BJ (cell line): ENCODE results near the gene MED13L. TPM values are rescaled to one million over a fixed set of nuclear protein-coding genes. Genes with fewer than 3 reads are reported as not detected.

Source experiments
- CTCF ChIA-PET: fragments of 350-600 bp; formaldehyde crosslinking; extraction: SDS; loops from one replicate; lab custom pipeline; 2021; ENCODE audit warnings: antibody characterized with exemption, inconsistent platforms; lab: Yijun Ruan, JAX
- POLR2A ChIA-PET: fragments of 300-600 bp; sonication (Branson Sonifier 250); formaldehyde crosslinking; extraction: SDS; loops from one replicate; lab custom pipeline; 2021; ENCODE audit warnings: antibody characterized with exemption; lab: Charles Lee
- DNase-seq: peaks from one replicate; pipeline ENCODE4 v3.0.0-alpha.2; 2011; ENCODE audit warnings: low read depth
- H3K27me3 ChIP-seq: 2 replicates; pipeline ENCODE4 v1.6.0; 2011; ENCODE audit warnings: low read length; ENCODE audit not compliant: control insufficient read depth, insufficient read depth
- H3K36me3 ChIP-seq: 2 replicates; pipeline ENCODE4 v1.5.1; 2011; ENCODE audit warnings: low read length; ENCODE audit not compliant: control insufficient read depth, insufficient read depth
- H3K4me3 ChIP-seq: 2 replicates; pipeline ENCODE4 v1.5.1; 2011; ENCODE audit warnings: low read depth, mild to moderate bottlenecking, control low read depth, low read length
- CTCF ChIP-seq: IDR thresholded peaks from 2 replicates; pipeline ENCODE4 v1.5.1; 2011; ENCODE audit warnings: low read depth, mild to moderate bottlenecking, control low read depth, inconsistent platforms, low read length, moderate library complexity; ENCODE audit not compliant: insufficient read depth
- polyA plus RNA-seq: library from polyadenylated mRNA; depleted of rRNA; stranded (reverse); fragments of >200 nt; gene quantifications from 2 replicates; pipeline ENCODE4 v1.2.3, GENCODE V29; 2011

Gene MED13L
- polyA plus RNA-seq, 1 experiment = 43.7 TPM

- POLR2A ChIA-PET = no interaction called here
- no peak for DNase-seq
- no peak overlapping the region for H3K4me3 ChIP-seq
- H3K36me3 ChIP-seq = no peaks in the 10 kb centered on the region
- H3K27me3 ChIP-seq = no peaks in the 10 kb centered on the region
- CTCF ChIA-PET = interaction anchor here (0.8 to 1.9 kb wide), 2 partner anchors 10 to 17 kb away, joined by 5 to 6 read pairs; no protein-coding TSS in a partner anchor
- no peak for TF ChIP-seq CTCF
Measured at GRCh38 chr12:115930336-115930735, 347.2 kb downstream of the MED13L start.

- CTCF ChIA-PET = no interaction called here
Measured at GRCh38 chr12:115926037-115926670, 351.3 kb downstream of the MED13L start.

GRCh38 chr12:115923851-115924250 lies 353.6 kb downstream of the MED13L start:
- POLR2A ChIA-PET = no interaction called here
- CTCF ChIA-PET = interaction anchor here (0.7 kb wide), 1 partner anchor 25 kb away, joined by 3 read pairs; no protein-coding TSS in a partner anchor
- DNase-seq = no peak
- TF ChIP-seq CTCF = no peak
- no peaks in the 10 kb centered on the region for H3K27me3 ChIP-seq
- no peak overlapping the region for H3K4me3 ChIP-seq
- H3K36me3 ChIP-seq = no peaks in the 10 kb centered on the region

More at GRCh38 chr12:115926037-115926670, 351.3 kb downstream of the MED13L start:
- POLR2A ChIA-PET = no interaction called here
- no peak for TF ChIP-seq CTCF
- H3K4me3 ChIP-seq = no peak overlapping the region
- DNase-seq = no peak
- H3K27me3 ChIP-seq = no peaks in the 10 kb centered on the region
- no peaks in the 10 kb centered on the region for H3K36me3 ChIP-seq

GRCh38 chr12:115922952-115923564 lies 354.4 kb downstream of the MED13L start:
- Histone ChIP-seq H3K4me3 (no peak overlapping the region), H3K36me3 (no peaks in the 10 kb centered on the region), H3K27me3 (no peaks in the 10 kb centered on the region)
- TF ChIP-seq CTCF = no peak
- ChIA-PET POLR2A (no interaction called here), CTCF (interaction anchor here (0.6 kb wide), 1 partner anchor 1617 kb away, joined by 3 read pairs; no protein-coding TSS in a partner anchor)
- no peak for DNase-seq
